DND-41 (cell line): Measurements from ENCODE around the gene H1-8.
"Not testable (repeated sequence)": the region's sequence is repeated elsewhere in the genome, so short reads cannot be mapped to it uniquely, and the experiment has no call there.

Experiments
- CTCF ChIP-seq: IDR thresholded peaks from 2 replicates; pipeline ENCODE4 v1.5.1; 2012; ENCODE audit warnings: borderline replicate concordance, low read length, moderate library complexity, mild to moderate bottlenecking; ENCODE audit not compliant: poor library complexity, severe bottlenecking; ENCODE audit errors: extremely low read depth
- EZH2 ChIP-seq: IDR thresholded peaks from 3 replicates; pipeline ENCODE4 v1.6.1; 2012; ENCODE audit warnings: borderline replicate concordance, low read depth, mild to moderate bottlenecking, moderate library complexity, low read length, inconsistent platforms; ENCODE audit not compliant: severe bottlenecking

- not testable (repeated sequence) for TF ChIP-seq CTCF, EZH2
These were observed 45.1 kb upstream of the H1-8 start for GRCh38 chr3:129497876-129498275.
